PFSK-1 (cell line): ENCODE data around the gene GET4.

ENCODE experiments used
- FOXP2 ChIP-seq: optimal IDR thresholded peaks from 2 replicates; pipeline ENCODE3; 2011; ENCODE audit warnings: borderline replicate concordance, control low read depth, inconsistent platforms; ENCODE audit not compliant: insufficient read depth; ENCODE audit errors: extremely low read length, extremely low read depth
- POLR2AphosphoS5 ChIP-seq: IDR thresholded peaks from 2 replicates; pipeline ENCODE4 v1.6.1; 2012; ENCODE audit warnings: low read depth, mild to moderate bottlenecking, control low read depth, low read length, moderate library complexity
- REST ChIP-seq, 2 experiments: IDR thresholded peaks; 2 replicates each; pipeline versions ENCODE4 v1.6.1 to v1.8.0; 2011 to 2012; ENCODE audit warnings: low read depth in 2 of 2, low read length in 2 of 2, control low read depth in 1 of 2, inconsistent platforms in 1 of 2, mild to moderate bottlenecking in 1 of 2, moderate library complexity in 1 of 2; ENCODE audit not compliant: insufficient read depth in 1 of 2
- SIN3A ChIP-seq: IDR thresholded peaks from 2 replicates; pipeline ENCODE4 v1.6.1; 2012; ENCODE audit warnings: mild to moderate bottlenecking, low read length, moderate library complexity, borderline replicate concordance; ENCODE audit not compliant: insufficient read depth
- TAF1 ChIP-seq: IDR thresholded peaks from 2 replicates; pipeline ENCODE4 v1.6.1; 2012; ENCODE audit warnings: low read length, control low read depth, borderline replicate concordance; ENCODE audit not compliant: insufficient read depth

GET4 gene

DNA sequence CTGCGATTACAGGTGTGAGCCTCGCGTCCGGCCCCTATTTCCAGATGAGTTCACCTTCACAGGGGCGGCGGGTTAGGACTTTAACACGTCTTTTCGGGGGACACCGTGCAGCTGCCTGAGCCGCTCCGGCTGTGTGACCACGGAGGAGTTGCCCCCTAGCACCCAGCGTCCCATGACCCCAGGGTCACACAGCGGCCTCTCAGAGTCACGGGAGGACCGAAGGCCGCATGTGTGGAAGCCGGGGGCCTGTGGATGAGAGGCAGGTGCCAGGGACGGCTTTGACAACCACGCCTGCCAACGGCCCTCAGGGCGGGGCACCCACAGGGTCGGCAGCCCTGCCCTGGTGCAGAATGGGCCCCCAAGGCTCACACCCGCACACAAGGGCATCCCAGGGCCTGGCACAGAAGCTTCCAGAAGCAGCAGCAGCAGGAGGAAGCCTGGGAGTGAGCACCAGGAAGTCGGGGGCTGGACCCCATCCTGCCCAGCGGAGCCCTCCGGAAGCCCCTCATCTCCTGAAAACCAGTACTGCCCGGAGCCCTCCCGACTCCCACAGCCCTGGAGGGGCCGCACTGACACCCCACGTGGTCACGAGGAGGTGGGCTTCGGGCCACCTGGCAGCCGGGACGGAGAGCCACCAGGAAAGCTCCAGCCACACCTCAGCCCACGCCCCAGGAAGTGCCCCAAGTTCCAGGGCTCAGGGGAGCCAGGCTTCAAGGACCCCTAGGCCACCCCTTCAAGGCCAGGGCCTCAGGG, 45.4 kb downstream of the GET4 start:
- TF ChIP-seq POLR2AphosphoS5 (no peak), REST (IDR thresholded peaks at IDR 0.05; ENCODE audit: insufficient read depth in 1 of 2, low read depth in 2 of 2, low read length in 2 of 2) (no peak), TAF1 (no peak), SIN3A (no peak), FOXP2 (no peak)

DNA sequence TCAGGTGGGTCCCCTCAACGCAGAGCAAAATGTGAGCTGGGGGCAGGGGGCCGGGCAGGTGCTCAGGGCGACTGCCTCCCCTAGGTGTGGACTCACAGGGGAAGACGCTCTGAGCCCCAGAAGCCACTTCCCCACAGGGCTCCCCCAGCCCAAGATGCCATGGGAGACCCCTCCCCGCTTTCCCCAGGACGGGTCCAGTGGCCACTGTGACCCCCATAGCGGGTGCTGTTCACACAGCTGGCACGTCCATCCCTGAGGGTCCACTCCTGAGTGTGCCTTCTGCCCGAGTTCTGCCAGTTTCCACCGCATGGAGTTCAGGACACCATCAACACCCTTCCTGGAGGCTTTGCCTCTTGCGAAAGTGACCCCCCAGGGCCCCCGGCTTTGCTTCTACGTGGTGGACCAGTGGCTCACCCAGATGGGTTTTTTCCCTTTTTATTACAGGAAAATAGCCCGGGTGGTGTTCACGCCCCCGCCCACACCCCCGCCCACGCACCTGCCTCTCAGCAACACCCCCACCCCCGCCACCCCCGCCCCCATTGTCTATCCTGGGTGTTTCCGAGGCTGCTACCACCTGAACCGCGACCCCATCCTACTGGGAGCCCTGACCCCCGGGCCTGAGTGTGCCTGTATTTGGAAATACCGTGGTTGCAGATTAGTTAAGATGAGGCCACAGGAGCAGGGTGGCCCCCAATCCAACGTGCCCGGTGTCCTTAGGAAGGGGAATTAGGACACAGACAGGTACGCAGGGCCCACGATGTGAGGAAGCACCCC, 46.2 kb downstream of the GET4 start:
- TF ChIP-seq SIN3A: no peak
- no peak for TF ChIP-seq REST (IDR thresholded peaks at IDR 0.05; ENCODE audit: insufficient read depth in 1 of 2, low read depth in 2 of 2, low read length in 2 of 2)
- TF ChIP-seq FOXP2: no peak
- TF ChIP-seq TAF1: no peak
- no peak for TF ChIP-seq POLR2AphosphoS5

GRCh38 chr7:923108-924041, 47.0 kb downstream of the GET4 start:
- TF ChIP-seq FOXP2 (peak; percentile 23), REST (IDR thresholded peaks at IDR 0.05; ENCODE audit: insufficient read depth in 1 of 2, low read depth in 2 of 2, low read length in 2 of 2) (peak in 1 of 2 experiments; percentile 25; a peak in 1 of 4 replicates), SIN3A (no peak)

DNA sequence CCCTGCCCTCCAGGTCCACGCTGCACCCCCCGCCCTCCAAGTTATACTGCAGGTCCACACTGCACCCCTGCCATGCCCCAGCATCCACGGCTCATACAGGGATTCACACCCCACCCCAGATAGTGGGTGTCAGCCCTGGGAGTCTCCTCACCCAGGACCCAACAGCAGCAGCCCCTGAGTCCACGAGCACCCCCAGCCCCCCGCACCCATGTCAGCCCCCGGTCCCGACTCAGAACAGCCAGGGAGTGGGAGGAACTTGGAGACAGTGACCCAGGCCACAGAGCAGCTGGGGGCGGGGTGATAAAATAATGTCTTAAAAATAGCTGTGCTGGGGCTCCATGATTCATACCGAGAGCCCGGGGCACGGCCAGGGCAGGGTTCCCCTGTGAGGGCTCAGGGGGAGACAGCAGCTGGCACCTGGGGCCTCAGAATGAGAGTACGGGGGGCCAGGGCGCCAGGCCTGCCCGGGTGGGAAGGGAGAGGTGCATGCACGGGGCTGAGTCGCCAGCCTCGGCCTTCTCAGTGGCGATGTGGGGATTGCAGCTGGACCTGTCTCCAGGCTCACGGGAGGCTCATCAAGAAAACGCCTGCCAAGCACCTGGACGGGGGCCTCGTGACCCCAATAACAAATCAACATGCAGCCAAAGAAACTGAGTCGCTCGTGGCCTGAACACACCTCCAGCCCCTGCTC, 48.3 kb downstream of the GET4 start:
- no peak for TF ChIP-seq POLR2AphosphoS5
- no peak for TF ChIP-seq FOXP2
- no peak for TF ChIP-seq SIN3A
- no peak for TF ChIP-seq REST (IDR thresholded peaks at IDR 0.05; ENCODE audit: insufficient read depth in 1 of 2, low read depth in 2 of 2, low read length in 2 of 2)
- TF ChIP-seq TAF1: no peak
